Upper lobe of left lung (tissue), 4 donors: ENCODE data around the gene COL28A1.

Source experiments
- CTCF ChIP-seq, 6 experiments: fragments of 450-650 bp in 4 of 6; fragments of 200-600 bp in 2 of 6; sonication (generic) in 2 of 6; IDR thresholded peaks; one replicate each; pipeline ENCODE4 v1.5.1; 2016 to 2019; ENCODE audit warnings: antibody characterized with exemption in 6 of 6
- EP300 ChIP-seq, 4 donors: sonication (generic); formaldehyde crosslinking; IDR thresholded peaks; one replicate each; pipeline ENCODE4 v1.5.1; 2017; ENCODE audit warnings: antibody characterized with exemption in 4 of 4, control low read depth in 2 of 4
- POLR2A ChIP-seq, 4 donors: fragments of 450-650 bp; IDR thresholded peaks; one replicate each; pipeline ENCODE4 v1.5.1; 2016 to 2017; ENCODE audit warnings: antibody characterized with exemption in 4 of 4, mild to moderate bottlenecking in 2 of 4
- POLR2AphosphoS5 ChIP-seq, 2 donors: sonication (generic); formaldehyde crosslinking; IDR thresholded peaks; one replicate each; pipeline ENCODE4 v1.5.1; 2017; ENCODE audit warnings: antibody characterized with exemption in 2 of 2

- TF ChIP-seq CTCF (IDR thresholded peaks at IDR 0.05) (no peak), POLR2A (IDR thresholded peaks at IDR 0.05) (no peak), EP300 (IDR thresholded peaks at IDR 0.05) (no peak), POLR2AphosphoS5 (IDR thresholded peaks at IDR 0.05) (no peak)
Measured at GRCh38 chr7:7521259-7521658, 14.4 kb downstream of the COL28A1 start.
